Osteoblast (primary cell): ENCODE measurements around the gene MASP1. TPM values are rescaled to one million over a fixed set of nuclear protein-coding genes. Genes with fewer than 3 reads are reported as not detected.

Source experiments
- DNase-seq: peaks from one replicate; pipeline ENCODE4 v3.0.0; 2011; ENCODE audit warnings: low spot score, mixed read lengths; ENCODE audit not compliant: insufficient read length; ENCODE audit errors: missing footprints
- H2AFZ ChIP-seq: 2 replicates; pipeline ENCODE4 v1.6.0; 2011; ENCODE audit warnings: mild to moderate bottlenecking, low read length
- H3K27ac ChIP-seq: 2 replicates; pipeline ENCODE4 v1.5.1; 2011; ENCODE audit warnings: mild to moderate bottlenecking, low read depth, low read length, moderate library complexity
- H3K27me3 ChIP-seq: 2 replicates; pipeline ENCODE4 v1.6.0; 2012; ENCODE audit warnings: mild to moderate bottlenecking, control low read depth, inconsistent platforms, low read length, moderate library complexity; ENCODE audit not compliant: insufficient read depth
- H3K36me3 ChIP-seq: 2 replicates; pipeline ENCODE4 v1.5.1; 2011; ENCODE audit warnings: mild to moderate bottlenecking, low read length, control low read depth, moderate library complexity; ENCODE audit not compliant: insufficient read depth
- H3K4me1 ChIP-seq: 2 replicates; pipeline ENCODE4 v1.5.1; 2011; ENCODE audit warnings: mild to moderate bottlenecking, low read length, control low read depth, moderate library complexity; ENCODE audit not compliant: insufficient read depth
- H3K4me2 ChIP-seq: 2 replicates; pipeline ENCODE4 v1.6.0; 2011; ENCODE audit warnings: mild to moderate bottlenecking, low read length; ENCODE audit not compliant: insufficient read depth
- H3K4me3 ChIP-seq: fragments of 200-600 bp; sonication (generic); 3 replicates; pipeline ENCODE4 v1.5.1; 2012; ENCODE audit warnings: mild to moderate bottlenecking, low read length, inconsistent platforms; ENCODE audit not compliant: insufficient read depth
- H3K79me2 ChIP-seq: 2 replicates; pipeline ENCODE4 v1.6.0; 2012; ENCODE audit warnings: mild to moderate bottlenecking, low read length, control low read depth, inconsistent platforms; ENCODE audit not compliant: insufficient read depth
- H3K9me3 ChIP-seq: 2 replicates; pipeline ENCODE4 v1.5.1; 2011; ENCODE audit warnings: low read depth, low read length, control low read depth
- H4K20me1 ChIP-seq: 2 replicates; pipeline ENCODE4 v1.6.0; 2012; ENCODE audit warnings: mild to moderate bottlenecking, low read length, control low read depth; ENCODE audit not compliant: insufficient read depth
- CTCF ChIP-seq: IDR thresholded peaks from 2 replicates; pipeline ENCODE4 v1.5.1; 2011; ENCODE audit warnings: mild to moderate bottlenecking, low read depth, low read length, moderate library complexity; ENCODE audit errors: extremely low read depth
- total RNA-seq: library from RNA; depleted of rRNA; stranded (reverse); fragments of >200 nt; gene quantifications from 2 replicates; pipeline ENCODE4 v1.2.3, GENCODE V29; 2012

Gene MASP1
- total RNA-seq, 1 donor, result 1.4 TPM

GRCh38 chr3:187292181-187292580 lies 644 bp upstream of the MASP1 start:
- Histone ChIP-seq H3K4me1 (peaks cover 13% of the 10 kb centered on the region), H3K4me3 (no peak overlapping the region)
- DNase-seq, result no peak

GRCh38 chr3:187291001-187291511 lies 481 bp downstream of the MASP1 start:
- Histone ChIP-seq H2AFZ (peak overlapping the region; percentile 83), H3K4me1 (peaks cover 22% of the 10 kb centered on the region), H3K4me3 (peak overlapping the region; percentile 41), H3K27ac (peak overlapping the region; percentile 26), H3K79me2 (no peaks in the 10 kb centered on the region), H3K9me3 (no peaks in the 10 kb centered on the region), H3K4me2 (peak overlapping the region; percentile 72), H3K27me3 (no peaks in the 10 kb centered on the region), H3K36me3 (no peaks in the 10 kb centered on the region), H4K20me1 (no peaks in the 10 kb centered on the region)
- TF ChIP-seq CTCF, result no peak
- no peak for DNase-seq

More at GRCh38 chr3:187292181-187292580, 644 bp upstream of the MASP1 start:
- TF ChIP-seq CTCF, result no peak
- Histone ChIP-seq H3K27ac (no peak overlapping the region), H4K20me1 (no peaks in the 10 kb centered on the region), H3K4me2 (no peak overlapping the region), H3K9me3 (no peaks in the 10 kb centered on the region), H3K36me3 (no peaks in the 10 kb centered on the region), H3K79me2 (no peaks in the 10 kb centered on the region), H3K27me3 (no peaks in the 10 kb centered on the region), H2AFZ (no peak overlapping the region)

- Histone ChIP-seq H3K4me2 (peak overlapping the region; percentile 72), H3K4me3 (no peak overlapping the region), H3K79me2 (no peaks in the 10 kb centered on the region), H3K4me1 (peaks cover 22% of the 10 kb centered on the region), H3K36me3 (no peaks in the 10 kb centered on the region), H4K20me1 (no peaks in the 10 kb centered on the region), H3K27ac (peak overlapping the region; percentile 26), H3K9me3 (no peaks in the 10 kb centered on the region), H2AFZ (no peak overlapping the region), H3K27me3 (no peaks in the 10 kb centered on the region)
- no peak for DNase-seq
- no peak for TF ChIP-seq CTCF
Measured at GRCh38 chr3:187290503-187290902, 1.0 kb downstream of the MASP1 start.

GRCh38 chr3:187288855-187289605 lies 2.5 kb downstream of the MASP1 start:
- DNase-seq, result no peak
- Histone ChIP-seq H3K27ac (no peak overlapping the region), H3K9me3 (no peaks in the 10 kb centered on the region), H3K36me3 (no peaks in the 10 kb centered on the region), H3K4me1 (peaks cover 22% of the 10 kb centered on the region), H3K79me2 (no peaks in the 10 kb centered on the region), H3K27me3 (no peaks in the 10 kb centered on the region), H2AFZ (peak overlapping the region; percentile 20), H3K4me2 (no peak overlapping the region), H4K20me1 (no peaks in the 10 kb centered on the region), H3K4me3 (no peak overlapping the region)
- TF ChIP-seq CTCF, result no peak
